GM12873 (cell line): ENCODE measurements around the gene PROSER2.

Source experiments
- TF ChIP-seq, protein P1 (sequence below): IDR thresholded peaks from 2 replicates; pipeline ENCODE4 v1.5.1; 2012; ENCODE audit warnings: low read depth, mild to moderate bottlenecking, moderate library complexity, low read length, control low read depth; ENCODE audit not compliant: insufficient read depth; ENCODE audit errors: missing control alignments

PROSER2 gene

DNA sequence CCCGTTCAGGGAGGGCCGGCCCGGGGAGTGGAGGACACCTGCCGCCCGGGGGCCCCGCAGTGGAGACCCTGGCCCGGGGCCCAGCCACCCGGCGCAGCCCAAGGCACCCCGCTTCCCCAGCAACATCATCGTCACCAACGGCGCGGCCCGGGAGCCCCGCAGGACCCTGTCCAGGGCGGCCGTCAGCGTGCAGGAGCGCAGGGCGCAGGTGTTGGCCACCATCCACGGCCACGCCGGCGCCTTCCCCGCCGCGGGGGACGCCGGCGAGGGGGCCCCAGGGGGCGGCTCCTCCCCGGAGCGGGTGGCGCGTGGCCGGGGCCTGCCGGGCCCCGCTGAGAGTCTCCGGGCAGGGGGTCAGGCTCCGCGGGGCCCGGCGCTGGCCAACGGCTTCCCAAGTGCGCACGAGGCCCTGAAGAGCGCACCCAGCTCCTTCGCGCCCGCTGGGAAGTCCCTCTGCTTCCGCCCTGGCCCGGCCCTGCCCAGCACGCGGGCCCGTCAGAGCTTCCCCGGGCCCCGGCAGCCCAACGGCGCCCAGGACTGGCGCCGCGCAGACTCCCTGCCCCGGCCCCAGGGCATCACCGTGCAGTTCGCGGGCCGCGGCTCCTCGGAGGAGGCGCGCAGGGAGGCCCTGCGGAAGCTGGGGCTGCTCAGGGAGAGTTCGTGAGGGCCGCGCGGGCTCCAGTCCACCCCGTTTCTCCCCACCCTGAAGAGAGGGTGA, 46.7 kb downstream of the PROSER2 start:
- TF ChIP-seq, protein P1, sequence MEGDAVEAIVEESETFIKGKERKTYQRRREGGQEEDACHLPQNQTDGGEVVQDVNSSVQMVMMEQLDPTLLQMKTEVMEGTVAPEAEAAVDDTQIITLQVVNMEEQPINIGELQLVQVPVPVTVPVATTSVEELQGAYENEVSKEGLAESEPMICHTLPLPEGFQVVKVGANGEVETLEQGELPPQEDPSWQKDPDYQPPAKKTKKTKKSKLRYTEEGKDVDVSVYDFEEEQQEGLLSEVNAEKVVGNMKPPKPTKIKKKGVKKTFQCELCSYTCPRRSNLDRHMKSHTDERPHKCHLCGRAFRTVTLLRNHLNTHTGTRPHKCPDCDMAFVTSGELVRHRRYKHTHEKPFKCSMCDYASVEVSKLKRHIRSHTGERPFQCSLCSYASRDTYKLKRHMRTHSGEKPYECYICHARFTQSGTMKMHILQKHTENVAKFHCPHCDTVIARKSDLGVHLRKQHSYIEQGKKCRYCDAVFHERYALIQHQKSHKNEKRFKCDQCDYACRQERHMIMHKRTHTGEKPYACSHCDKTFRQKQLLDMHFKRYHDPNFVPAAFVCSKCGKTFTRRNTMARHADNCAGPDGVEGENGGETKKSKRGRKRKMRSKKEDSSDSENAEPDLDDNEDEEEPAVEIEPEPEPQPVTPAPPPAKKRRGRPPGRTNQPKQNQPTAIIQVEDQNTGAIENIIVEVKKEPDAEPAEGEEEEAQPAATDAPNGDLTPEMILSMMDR: no peak

DNA sequence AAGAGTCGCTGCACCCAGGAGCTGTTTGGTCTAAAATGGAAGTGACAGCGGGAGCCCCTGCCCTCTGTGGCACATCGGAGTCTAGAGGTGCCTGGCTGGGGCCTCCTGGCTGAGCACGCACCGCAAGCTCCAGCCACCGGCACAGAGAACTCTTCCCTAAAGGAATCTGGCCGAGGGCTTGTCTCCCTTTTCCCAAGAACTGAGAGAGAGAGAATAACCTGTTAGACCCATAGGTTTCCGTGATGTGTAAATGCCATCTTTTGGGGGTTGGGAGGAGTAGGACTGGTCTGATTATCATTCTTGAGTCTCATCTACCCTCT, 47.3 kb downstream of the PROSER2 start:
- TF ChIP-seq, protein P1: no peak

DNA sequence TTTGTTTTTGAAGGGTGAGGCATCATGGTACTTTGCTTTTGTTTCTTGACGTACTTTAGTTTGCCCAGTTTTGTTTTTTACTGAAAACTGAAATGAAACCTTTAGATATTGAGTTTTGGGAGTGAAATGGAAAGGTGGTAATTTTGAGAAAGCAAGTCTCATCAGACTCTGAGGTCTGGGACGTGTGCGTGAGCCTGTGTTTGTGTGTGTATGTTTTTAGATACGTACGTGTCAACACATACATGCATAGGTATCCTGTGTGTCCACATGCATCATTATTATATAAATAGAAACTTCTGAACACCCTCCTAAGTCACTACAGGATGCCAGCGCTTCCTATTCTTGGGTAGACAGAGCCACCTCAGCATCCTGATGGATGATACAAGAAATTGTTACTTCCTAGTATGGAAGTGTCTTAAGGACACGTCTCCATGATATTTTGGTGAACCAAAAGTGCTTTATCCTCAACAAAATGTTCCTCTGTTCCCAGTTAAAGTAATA, 47.8 kb downstream of the PROSER2 start:
- TF ChIP-seq, protein P1: no peak

DNA sequence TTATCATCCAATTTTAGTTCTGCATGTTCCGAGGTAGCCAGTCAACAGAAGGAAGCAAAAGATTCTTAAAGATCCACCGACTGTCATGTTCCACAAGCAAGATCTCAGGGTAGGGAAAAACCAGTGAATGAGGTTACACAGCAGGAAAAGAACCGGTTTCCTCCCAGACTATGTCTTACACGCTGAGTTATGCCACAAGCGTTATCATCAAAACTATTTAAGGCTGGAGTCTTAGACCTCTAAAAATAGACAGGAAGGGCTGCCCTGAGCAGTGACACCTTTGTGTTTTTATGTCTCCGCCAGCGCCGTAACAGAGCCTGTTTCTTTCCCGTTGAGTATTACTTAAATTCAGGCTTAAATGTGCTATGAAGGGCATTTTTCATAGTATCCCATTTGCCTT, 48.3 kb downstream of the PROSER2 start:
- TF ChIP-seq, protein P1: no peak

DNA sequence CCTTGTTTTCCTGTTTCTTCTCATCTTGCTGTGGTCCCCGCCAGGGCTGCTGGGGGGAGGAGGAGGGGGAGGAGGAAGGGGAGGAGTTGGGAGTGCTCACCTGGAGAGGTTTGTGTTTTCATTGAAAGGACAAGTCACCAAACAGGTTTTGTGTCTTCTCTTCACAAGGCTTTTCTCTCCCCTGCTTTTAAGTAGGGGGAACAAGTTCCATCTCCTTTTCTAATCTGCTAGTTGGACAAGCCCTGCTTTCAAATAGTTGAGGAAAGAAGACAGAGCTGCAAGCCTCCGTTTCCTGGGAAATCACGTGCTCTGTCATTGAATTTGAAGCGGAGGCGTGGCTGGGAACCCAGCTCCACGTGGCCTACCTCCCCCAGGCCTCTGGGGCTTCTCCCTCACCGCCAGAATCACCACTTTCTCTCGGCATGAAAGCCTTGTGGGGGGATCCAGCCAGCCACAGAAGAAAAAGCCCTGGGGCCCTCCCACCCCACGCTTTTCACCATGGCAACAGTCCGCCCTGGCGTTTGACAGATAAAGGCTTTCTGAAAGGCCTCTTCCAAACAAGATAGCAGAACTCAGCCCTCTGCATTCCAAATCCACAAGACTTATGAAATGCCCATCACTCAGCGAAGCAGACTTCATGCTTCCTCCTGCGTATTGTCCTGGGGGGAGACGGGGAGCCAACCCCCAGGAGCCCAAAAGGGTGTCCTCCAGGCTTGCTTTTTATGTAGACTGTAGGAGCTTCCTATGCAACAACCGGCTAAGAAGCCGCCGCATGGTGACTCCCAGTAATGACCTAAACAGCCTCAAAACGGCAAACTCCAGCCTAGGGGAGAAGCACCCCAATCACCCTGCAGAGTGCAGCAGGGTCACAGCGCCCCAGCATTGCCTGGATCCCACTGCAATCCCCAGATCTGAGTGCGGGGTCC, 51.7 kb downstream of the PROSER2 start:
- TF ChIP-seq, protein P1: no peak

DNA sequence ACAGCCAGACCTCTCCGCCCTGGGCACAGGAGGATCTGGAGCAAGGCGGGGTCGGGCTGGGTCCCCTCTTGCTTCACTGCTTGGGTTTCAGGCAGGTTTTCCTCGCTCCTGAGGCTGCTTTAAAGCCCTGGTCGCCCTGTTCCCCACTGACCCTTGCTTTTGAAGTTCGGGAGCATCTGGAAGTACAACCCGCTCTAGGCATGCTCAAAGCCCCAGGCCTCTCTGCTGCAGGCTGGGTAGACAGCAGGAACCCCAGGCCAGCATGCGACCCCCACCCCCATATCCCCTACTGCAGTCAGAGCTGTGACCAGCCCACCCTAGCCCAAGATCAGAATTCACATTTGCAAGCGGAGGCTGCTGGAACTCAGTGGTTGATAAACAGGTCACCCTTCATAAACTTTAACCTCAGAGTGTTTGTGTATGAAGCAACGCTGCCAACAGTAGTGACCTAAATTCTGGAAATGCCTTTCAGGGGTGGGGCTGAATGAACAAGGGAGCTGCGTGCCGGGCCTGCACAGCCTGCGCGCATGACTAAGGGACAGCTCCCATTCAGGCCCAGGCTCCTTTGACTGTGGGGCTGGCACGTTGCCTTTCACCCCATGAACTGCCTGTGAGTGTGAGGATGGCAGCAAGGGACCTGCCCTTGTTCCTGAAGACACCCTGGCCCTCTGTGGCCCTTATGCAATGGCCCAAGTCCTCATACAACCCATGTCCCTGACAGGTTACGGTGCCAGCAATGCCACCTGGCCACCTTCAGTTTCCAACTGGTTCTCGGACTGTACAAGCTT, 52.5 kb downstream of the PROSER2 start:
- TF ChIP-seq, protein P1: no peak
